Neural progenitor cell (in vitro differentiated cells): ENCODE measurements around the gene RHBDD1. TPM values are rescaled to one million over a fixed set of nuclear protein-coding genes. Genes with fewer than 3 reads are reported as not detected.

Experiments used
- DNase-seq: peaks from one replicate; pipeline ENCODE4 v3.0.0-alpha.2; 2016; ENCODE audit warnings: low spot score
- H2AFZ ChIP-seq: fragments of 200-600 bp; sonication (generic); replicated peaks from 2 replicates; pipeline ENCODE4 v1.6.1; 2016; ENCODE audit warnings: antibody characterized with exemption
- H3F3A ChIP-seq: fragments of 200-600 bp; sonication (generic); 2 replicates; pipeline ENCODE4 v1.6.1; 2016; ENCODE audit warnings: antibody characterized with exemption, low read depth
- H3K27ac ChIP-seq: fragments of 200-600 bp; sonication (generic); 2 replicates; pipeline ENCODE4 v1.5.1; 2016; ENCODE audit warnings: mild to moderate bottlenecking
- H3K27me3 ChIP-seq: fragments of 200-600 bp; sonication (generic); 2 replicates; pipeline ENCODE4 v1.6.1; 2016; ENCODE audit warnings: mild to moderate bottlenecking, moderate library complexity
- H3K36me3 ChIP-seq: fragments of 200-600 bp; sonication (generic); 2 replicates; pipeline ENCODE4 v1.5.1; 2016
- H3K4me1 ChIP-seq: fragments of 200-600 bp; sonication (generic); 2 replicates; pipeline ENCODE4 v1.6.1; 2016; ENCODE audit warnings: mixed run types
- H3K4me2 ChIP-seq: fragments of 200-600 bp; sonication (generic); 2 replicates; pipeline ENCODE4 v1.6.1; 2016
- H3K4me3 ChIP-seq: fragments of 200-600 bp; sonication (generic); 2 replicates; pipeline ENCODE4 v1.5.1; 2016
- H3K79me2 ChIP-seq: fragments of 200-600 bp; sonication (generic); 2 replicates; pipeline ENCODE4 v1.6.1; 2016; ENCODE audit warnings: low read depth
- H3K9ac ChIP-seq: fragments of 200-600 bp; sonication (generic); 2 replicates; pipeline ENCODE4 v1.6.1; 2016
- H3K9me3 ChIP-seq: fragments of 200-600 bp; sonication (generic); 2 replicates; pipeline ENCODE4 v1.5.1; 2016; ENCODE audit warnings: low read depth
- H4K20me1 ChIP-seq: fragments of 200-600 bp; sonication (generic); 2 replicates; pipeline ENCODE4 v1.6.1; 2016; ENCODE audit warnings: low read depth
- H3K27ac Mint-ChIP-seq: 3 replicates; pipeline ENCODE4 v1.8.0; 2021; ENCODE audit warnings: mixed read lengths
- H3K27me3 Mint-ChIP-seq: 2 replicates; pipeline ENCODE4 v1.8.0; 2022; ENCODE audit warnings: low read depth, mild to moderate bottlenecking, inconsistent platforms, moderate library complexity, mixed read lengths; ENCODE audit not compliant: insufficient read depth
- H3K36me3 Mint-ChIP-seq: 3 replicates; pipeline ENCODE4 v1.8.0; 2021; ENCODE audit warnings: mixed read lengths
- H3K4me1 Mint-ChIP-seq: 3 replicates; pipeline ENCODE4 v1.8.0; 2021; ENCODE audit warnings: mixed read lengths
- H3K4me3 Mint-ChIP-seq: 3 replicates; pipeline ENCODE4 v1.8.0; 2021; ENCODE audit warnings: mild to moderate bottlenecking, moderate library complexity, mixed read lengths
- H3K9me3 Mint-ChIP-seq: 3 replicates; pipeline ENCODE4 v1.8.0; 2020; ENCODE audit warnings: mixed read lengths
- CTCF ChIP-seq: fragments of 200-600 bp; sonication (generic); IDR thresholded peaks from 2 replicates; pipeline ENCODE4 v1.5.1; 2017; ENCODE audit warnings: antibody characterized with exemption, mild to moderate bottlenecking
- EZH2 ChIP-seq: fragments of 200-600 bp; sonication (generic); IDR thresholded peaks from 2 replicates; pipeline ENCODE4 v1.6.1; 2017; ENCODE audit warnings: antibody characterized with exemption, mild to moderate bottlenecking, moderate library complexity
- EZH2phosphoT487 ChIP-seq: fragments of 200-600 bp; sonication (generic); IDR thresholded peaks from 2 replicates; pipeline ENCODE4 v1.6.1; 2017; ENCODE audit warnings: antibody characterized with exemption
- total RNA-seq: library from RNA; depleted of rRNA; stranded (reverse); fragments of >200 nt; gene quantifications from 2 replicates; pipeline ENCODE4 v1.2.3, GENCODE V29; 2015; ENCODE audit warnings: low replicate concordance

The RHBDD1 gene
- total RNA-seq, 1 donor from 2014 or later, result 15.1 TPM

GRCh38 chr2:226999661-227000060 is 163.8 kb downstream of the RHBDD1 start:
- H3K4me1 ChIP-seq, result no peaks in the 10 kb centered on the region
- Mint-ChIP-seq H3K27ac (no peak overlapping the region), H3K27me3 (no peaks in the 10 kb centered on the region), H3K4me1 (no peaks in the 10 kb centered on the region), H3K36me3 (peaks cover 9% of the 10 kb centered on the region), H3K9me3 (no peaks in the 10 kb centered on the region), H3K4me3 (no peak overlapping the region)
- H3F3A ChIP-seq, result no peaks in the 10 kb centered on the region
- DNase-seq, result no peak
- no peak overlapping the region for H2AFZ ChIP-seq
- no peaks in the 10 kb centered on the region for H3K27me3 ChIP-seq
- TF ChIP-seq EZH2phosphoT487, result no peak
- TF ChIP-seq EZH2, result no peak
- TF ChIP-seq CTCF, result no peak
- no peak overlapping the region for H3K9ac ChIP-seq
- no peak overlapping the region for H3K4me2 ChIP-seq
- no peaks in the 10 kb centered on the region for H3K9me3 ChIP-seq
- no peaks in the 10 kb centered on the region for H3K79me2 ChIP-seq
- no peak overlapping the region for H3K4me3 ChIP-seq
- H4K20me1 ChIP-seq, result no peaks in the 10 kb centered on the region
- no peaks in the 10 kb centered on the region for H3K36me3 ChIP-seq
- H3K27ac ChIP-seq, result no peak overlapping the region

GRCh38 chr2:227000123-227000522 is 164.3 kb downstream of the RHBDD1 start:
- Histone ChIP-seq H3K9me3 (no peaks in the 10 kb centered on the region), H3K27ac (no peak overlapping the region), H3K9ac (no peak overlapping the region), H3K36me3 (no peaks in the 10 kb centered on the region), H2AFZ (no peak overlapping the region), H3F3A (no peaks in the 10 kb centered on the region), H3K4me1 (no peaks in the 10 kb centered on the region), H3K79me2 (no peaks in the 10 kb centered on the region), H4K20me1 (no peaks in the 10 kb centered on the region), H3K4me2 (no peak overlapping the region), H3K4me3 (no peak overlapping the region), H3K27me3 (no peaks in the 10 kb centered on the region)
- Mint-ChIP-seq H3K36me3 (peaks cover 9% of the 10 kb centered on the region), H3K4me3 (no peak overlapping the region), H3K9me3 (no peaks in the 10 kb centered on the region), H3K27ac (no peak overlapping the region), H3K4me1 (no peaks in the 10 kb centered on the region), H3K27me3 (no peaks in the 10 kb centered on the region)
- TF ChIP-seq EZH2phosphoT487 (no peak), EZH2 (no peak), CTCF (no peak)
- no peak for DNase-seq

GRCh38 chr2:227004482-227004881 is 168.6 kb downstream of the RHBDD1 start:
- Mint-ChIP-seq H3K9me3 (no peaks in the 10 kb centered on the region), H3K27me3 (no peaks in the 10 kb centered on the region), H3K27ac (no peak overlapping the region), H3K4me1 (peaks cover 3% of the 10 kb centered on the region), H3K4me3 (no peak overlapping the region), H3K36me3 (peaks cover 9% of the 10 kb centered on the region)
- Histone ChIP-seq H3F3A (no peaks in the 10 kb centered on the region), H3K27me3 (no peaks in the 10 kb centered on the region), H4K20me1 (no peaks in the 10 kb centered on the region), H3K4me1 (no peaks in the 10 kb centered on the region), H3K9ac (no peak overlapping the region), H3K4me3 (no peak overlapping the region), H3K36me3 (no peaks in the 10 kb centered on the region), H3K27ac (no peak overlapping the region), H3K9me3 (no peaks in the 10 kb centered on the region), H2AFZ (no peak overlapping the region), H3K4me2 (no peak overlapping the region), H3K79me2 (no peaks in the 10 kb centered on the region)
- no peak for TF ChIP-seq CTCF
- no peak for TF ChIP-seq EZH2
- TF ChIP-seq EZH2phosphoT487, result no peak
- no peak for DNase-seq
